ENCODE measurements around the gene MRPL39.

MRPL39 gene

DNA sequence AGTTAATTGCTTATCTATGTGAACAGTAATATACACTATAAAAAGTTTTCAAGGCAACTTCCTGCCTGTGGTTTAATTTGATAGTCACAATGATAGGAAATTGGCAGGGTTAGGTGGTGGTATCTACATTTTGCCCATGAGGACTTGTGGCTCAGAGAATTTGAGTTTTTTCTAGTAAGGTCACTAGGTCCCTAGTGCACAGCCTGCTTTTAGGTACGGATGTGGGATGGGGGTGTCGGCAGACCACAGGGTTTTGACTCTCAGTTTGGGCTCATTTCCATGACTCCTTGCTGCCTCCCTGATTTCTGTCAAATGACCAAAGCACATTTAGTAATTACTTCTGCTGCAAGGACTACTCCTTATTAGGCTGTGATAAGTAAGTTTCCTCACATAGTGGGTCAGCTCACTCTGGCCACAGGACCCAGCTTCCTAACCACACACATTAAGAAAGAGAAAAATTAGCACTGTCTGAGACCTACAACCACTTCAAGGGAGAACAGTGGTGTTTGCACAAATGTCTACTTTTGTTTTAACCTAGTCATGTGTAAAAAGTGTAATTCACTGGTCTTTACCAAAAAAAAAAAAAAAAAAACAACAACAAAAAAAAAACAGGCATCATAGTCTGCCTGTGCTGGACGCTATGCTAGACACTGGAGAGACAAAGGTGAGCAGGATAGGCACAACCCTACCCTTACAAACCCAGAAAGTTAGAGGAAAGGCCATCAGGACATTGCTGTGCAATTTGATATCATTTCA lies 43.7 kb downstream of the MRPL39 start:
- peak; percentile 29 for DNase-seq (ENCODE audit: low read depth)
- TF ChIP-seq, protein P1, sequence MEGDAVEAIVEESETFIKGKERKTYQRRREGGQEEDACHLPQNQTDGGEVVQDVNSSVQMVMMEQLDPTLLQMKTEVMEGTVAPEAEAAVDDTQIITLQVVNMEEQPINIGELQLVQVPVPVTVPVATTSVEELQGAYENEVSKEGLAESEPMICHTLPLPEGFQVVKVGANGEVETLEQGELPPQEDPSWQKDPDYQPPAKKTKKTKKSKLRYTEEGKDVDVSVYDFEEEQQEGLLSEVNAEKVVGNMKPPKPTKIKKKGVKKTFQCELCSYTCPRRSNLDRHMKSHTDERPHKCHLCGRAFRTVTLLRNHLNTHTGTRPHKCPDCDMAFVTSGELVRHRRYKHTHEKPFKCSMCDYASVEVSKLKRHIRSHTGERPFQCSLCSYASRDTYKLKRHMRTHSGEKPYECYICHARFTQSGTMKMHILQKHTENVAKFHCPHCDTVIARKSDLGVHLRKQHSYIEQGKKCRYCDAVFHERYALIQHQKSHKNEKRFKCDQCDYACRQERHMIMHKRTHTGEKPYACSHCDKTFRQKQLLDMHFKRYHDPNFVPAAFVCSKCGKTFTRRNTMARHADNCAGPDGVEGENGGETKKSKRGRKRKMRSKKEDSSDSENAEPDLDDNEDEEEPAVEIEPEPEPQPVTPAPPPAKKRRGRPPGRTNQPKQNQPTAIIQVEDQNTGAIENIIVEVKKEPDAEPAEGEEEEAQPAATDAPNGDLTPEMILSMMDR (IDR thresholded peaks at IDR 0.05; ENCODE audit: low read length, missing control alignments) = no peak
- H3K4me3 ChIP-seq (replicated peaks; ENCODE audit: low read depth, low read length) = no peak overlapping the region

GRCh38 chr21:25562660-25563059 lies 44.6 kb downstream of the MRPL39 start:
- TF ChIP-seq, protein P1 (IDR thresholded peaks at IDR 0.05; ENCODE audit: low read length, missing control alignments) = no peak
- no peak for DNase-seq (ENCODE audit: low read depth)
- H3K4me3 ChIP-seq (replicated peaks; ENCODE audit: low read depth, low read length) = peak overlapping the region; percentile 54

GRCh38 chr21:25561668-25562641 lies 45.3 kb downstream of the MRPL39 start:
- H3K4me3 ChIP-seq (replicated peaks; ENCODE audit: low read depth, low read length) = peak overlapping the region; percentile 54
- peak; percentile 73 for DNase-seq (ENCODE audit: low read depth)
- TF ChIP-seq, protein P1 (IDR thresholded peaks at IDR 0.05; ENCODE audit: low read length, missing control alignments) = peak; percentile 13

DNA sequence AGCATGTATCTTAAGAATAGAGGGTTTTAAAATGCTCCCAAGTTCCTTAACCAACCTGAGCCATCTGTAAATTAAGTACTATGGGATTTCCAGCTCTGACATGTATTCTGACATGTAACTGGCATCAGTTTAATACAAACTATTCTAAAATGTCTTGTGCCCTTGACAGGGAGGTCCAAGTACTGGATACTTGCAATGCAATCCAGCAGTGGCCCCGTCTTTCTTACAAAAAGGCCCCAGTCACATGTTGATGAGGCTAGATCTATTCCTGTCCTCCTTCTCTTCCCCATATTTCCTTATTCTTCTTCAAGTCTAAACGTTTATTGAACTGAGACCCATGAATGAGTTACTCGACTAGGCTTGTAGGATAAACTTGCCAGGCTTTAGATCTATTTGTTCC lies 46.4 kb downstream of the MRPL39 start:
- TF ChIP-seq, protein P1 (IDR thresholded peaks at IDR 0.05; ENCODE audit: low read length, missing control alignments) = no peak
- DNase-seq (ENCODE audit: low read depth) = no peak
- H3K4me3 ChIP-seq (replicated peaks; ENCODE audit: low read depth, low read length) = no peak overlapping the region

DNA sequence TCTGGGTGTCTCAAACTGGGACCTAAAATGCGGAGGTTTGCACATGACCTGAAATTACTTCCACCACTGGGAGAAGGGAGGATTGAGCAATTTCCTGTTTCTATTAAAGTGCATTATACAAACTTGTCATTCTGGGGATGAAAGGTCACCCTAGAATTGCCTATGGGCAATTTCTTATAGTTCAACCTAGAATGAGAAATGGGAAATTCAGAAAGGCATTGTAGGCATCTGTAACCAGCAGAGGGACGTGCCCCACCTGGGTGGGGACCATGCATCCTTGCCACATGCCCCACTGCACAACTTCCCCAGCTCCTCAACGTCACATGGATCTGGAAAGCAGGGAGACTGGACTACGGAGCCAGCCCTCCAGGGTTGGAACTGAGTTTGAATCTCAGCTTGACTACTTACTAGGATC lies 47.0 kb downstream of the MRPL39 start:
- TF ChIP-seq, protein P1 (IDR thresholded peaks at IDR 0.05; ENCODE audit: low read length, missing control alignments) = no peak
- peak; percentile 23 for DNase-seq (ENCODE audit: low read depth)
- H3K4me3 ChIP-seq (replicated peaks; ENCODE audit: low read depth, low read length) = no peak overlapping the region

DNA sequence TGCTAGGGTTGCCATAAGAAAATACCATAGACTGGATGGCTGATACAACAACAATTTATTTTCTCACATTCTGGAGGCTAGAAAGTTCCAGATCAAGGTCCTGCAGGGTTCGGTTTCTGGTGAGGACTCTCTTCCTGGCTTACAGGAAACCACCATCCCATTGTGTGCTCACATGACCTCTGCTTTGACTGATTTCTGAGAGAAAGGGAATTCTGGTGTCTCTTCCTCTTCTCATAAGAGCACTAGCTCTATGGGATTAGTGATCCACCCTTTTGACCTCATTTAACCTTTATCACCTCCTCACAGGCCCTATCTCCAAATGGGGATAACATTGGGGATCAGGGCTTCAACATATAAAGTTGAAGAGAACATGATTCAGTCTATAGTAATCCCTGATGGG lies 47.5 kb downstream of the MRPL39 start:
- TF ChIP-seq, protein P1 (IDR thresholded peaks at IDR 0.05; ENCODE audit: low read length, missing control alignments) = no peak
- DNase-seq (ENCODE audit: low read depth) = no peak
- no peak overlapping the region for H3K4me3 ChIP-seq (replicated peaks; ENCODE audit: low read depth, low read length)
